Astrocyte (in vitro differentiated cells and primary cell): Measurements from ENCODE around the gene SVOPL. TPM values are rescaled to one million over a fixed set of nuclear protein-coding genes. Genes with fewer than 3 reads are reported as not detected.

ENCODE experiments used
- DNase-seq: peaks from one replicate; pipeline ENCODE4 v3.0.0-alpha.2; 2010; ENCODE audit warnings: low read depth
- FAIRE-seq: peaks from 2 replicates; lab custom pipeline; 2011; peaks lifted over from hg19 to GRCh38; lab: Jason Lieb, UNC
- H2AFZ ChIP-seq: 2 replicates; pipeline ENCODE4 v1.6.0; 2012; ENCODE audit warnings: low read depth, low read length, inconsistent platforms
- H3K27ac ChIP-seq: 2 replicates; pipeline ENCODE4 v1.5.1; 2011; ENCODE audit warnings: low read depth, low read length, inconsistent platforms
- H3K27me3 ChIP-seq: 2 replicates; pipeline ENCODE4 v1.6.0; 2011; ENCODE audit warnings: low read length, inconsistent platforms; ENCODE audit not compliant: insufficient read depth
- H3K36me3 ChIP-seq: 2 replicates; pipeline ENCODE4 v1.5.1; 2011; ENCODE audit warnings: low read length, inconsistent platforms; ENCODE audit not compliant: insufficient read depth
- H3K4me1 ChIP-seq: 2 replicates; pipeline ENCODE4 v1.5.1; 2011; ENCODE audit warnings: low read length, inconsistent platforms; ENCODE audit not compliant: insufficient read depth
- H3K4me2 ChIP-seq: 2 replicates; pipeline ENCODE4 v1.6.0; 2012; ENCODE audit warnings: low read length, inconsistent platforms
- H3K4me3 ChIP-seq: 2 replicates; pipeline ENCODE4 v1.5.1; 2011; ENCODE audit warnings: low read depth, mild to moderate bottlenecking, low read length, inconsistent platforms; ENCODE audit not compliant: insufficient read depth
- H3K79me2 ChIP-seq: 2 replicates; pipeline ENCODE4 v1.6.0; 2012; ENCODE audit warnings: mild to moderate bottlenecking, low read length, inconsistent platforms; ENCODE audit not compliant: insufficient read depth
- H3K9ac ChIP-seq: 2 replicates; pipeline ENCODE4 v1.6.0; 2012; ENCODE audit warnings: mild to moderate bottlenecking, low read length, inconsistent platforms
- H3K9me3 ChIP-seq: 2 replicates; pipeline ENCODE4 v1.5.1; 2012; ENCODE audit warnings: low read depth, mild to moderate bottlenecking, low read length, inconsistent platforms; ENCODE audit not compliant: insufficient read depth
- H4K20me1 ChIP-seq: 2 replicates; pipeline ENCODE4 v1.6.0; 2012; ENCODE audit warnings: low read length, inconsistent platforms; ENCODE audit not compliant: insufficient read depth
- H3K27ac Mint-ChIP-seq: one replicate; pipeline ENCODE4 v1.8.0; 2021; ENCODE audit warnings: mild to moderate bottlenecking, mixed read lengths; ENCODE audit not compliant: unreplicated experiment
- H3K27me3 Mint-ChIP-seq: one replicate; pipeline ENCODE4 v1.8.0; 2021; ENCODE audit warnings: low read depth, mixed read lengths; ENCODE audit not compliant: unreplicated experiment
- H3K36me3 Mint-ChIP-seq: one replicate; pipeline ENCODE4 v1.8.0; 2021; ENCODE audit warnings: low read depth, mixed read lengths; ENCODE audit not compliant: unreplicated experiment
- H3K4me1 Mint-ChIP-seq: one replicate; pipeline ENCODE4 v1.8.0; 2021; ENCODE audit warnings: low read depth, mixed read lengths; ENCODE audit not compliant: unreplicated experiment
- H3K4me3 Mint-ChIP-seq: one replicate; pipeline ENCODE4 v1.8.0; 2021; ENCODE audit warnings: mild to moderate bottlenecking, moderate library complexity, mixed read lengths; ENCODE audit not compliant: unreplicated experiment
- H3K9me3 Mint-ChIP-seq: one replicate; pipeline ENCODE4 v1.8.0; 2021; ENCODE audit warnings: mild to moderate bottlenecking, mixed read lengths; ENCODE audit not compliant: unreplicated experiment
- EZH2 ChIP-seq: IDR thresholded peaks from 2 replicates; pipeline ENCODE4 v1.6.1; 2012; ENCODE audit warnings: mild to moderate bottlenecking, low read length, inconsistent platforms; ENCODE audit not compliant: insufficient read depth
- total RNA-seq: library from RNA; stranded (reverse); gene quantifications from 2 replicates; pipeline ENCODE4 v1.2.1, GENCODE V29; 2021
- TF ChIP-seq, protein P1 (sequence below): IDR thresholded peaks from 2 replicates; pipeline ENCODE4 v1.5.1; 2011; ENCODE audit warnings: low read depth, mild to moderate bottlenecking, inconsistent platforms, low read length, moderate library complexity; ENCODE audit not compliant: insufficient read depth

Gene SVOPL
- total RNA-seq, 1 donor from 2014 or later, result 0.34 TPM

DNA sequence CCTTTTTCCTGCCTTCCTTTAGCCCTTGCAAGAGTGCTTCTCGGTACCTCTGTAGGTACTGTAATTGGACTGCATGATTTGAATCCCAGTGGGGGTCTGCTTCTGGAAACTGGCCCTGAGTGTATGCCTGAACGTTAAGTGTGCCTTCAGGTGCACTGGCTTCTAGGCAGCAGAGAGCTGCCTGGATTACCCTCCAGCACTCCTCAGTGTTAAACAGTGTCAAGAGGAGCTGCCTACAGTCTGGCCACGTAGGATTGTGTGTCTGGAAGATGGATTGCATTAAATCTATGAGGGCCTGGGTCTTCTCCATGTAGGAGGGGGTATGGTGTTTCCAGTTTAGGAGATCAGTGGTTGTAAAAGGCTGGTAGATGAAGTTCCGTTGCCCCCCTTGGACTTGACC is 137.4 kb downstream of the SVOPL start:
- Histone ChIP-seq H3K27me3 (no peaks in the 10 kb centered on the region), H3K27ac (no peak overlapping the region), H2AFZ (no peak overlapping the region), H3K4me3 (no peak overlapping the region), H3K36me3 (peaks cover 24% of the 10 kb centered on the region), H3K9ac (no peak overlapping the region), H3K4me2 (no peak overlapping the region), H4K20me1 (no peaks in the 10 kb centered on the region), H3K9me3 (peaks cover 25% of the 10 kb centered on the region), H3K4me1 (no peaks in the 10 kb centered on the region), H3K79me2 (no peaks in the 10 kb centered on the region)
- H3K27me3 Mint-ChIP-seq, result no peaks in the 10 kb centered on the region
- FAIRE-seq (no peak), DNase-seq (no peak)
- H3K4me1 Mint-ChIP-seq, result peaks cover 7% of the 10 kb centered on the region
- H3K27ac Mint-ChIP-seq, result peak overlapping the region; percentile 67
- no peak for TF ChIP-seq EZH2
- TF ChIP-seq, protein P1, sequence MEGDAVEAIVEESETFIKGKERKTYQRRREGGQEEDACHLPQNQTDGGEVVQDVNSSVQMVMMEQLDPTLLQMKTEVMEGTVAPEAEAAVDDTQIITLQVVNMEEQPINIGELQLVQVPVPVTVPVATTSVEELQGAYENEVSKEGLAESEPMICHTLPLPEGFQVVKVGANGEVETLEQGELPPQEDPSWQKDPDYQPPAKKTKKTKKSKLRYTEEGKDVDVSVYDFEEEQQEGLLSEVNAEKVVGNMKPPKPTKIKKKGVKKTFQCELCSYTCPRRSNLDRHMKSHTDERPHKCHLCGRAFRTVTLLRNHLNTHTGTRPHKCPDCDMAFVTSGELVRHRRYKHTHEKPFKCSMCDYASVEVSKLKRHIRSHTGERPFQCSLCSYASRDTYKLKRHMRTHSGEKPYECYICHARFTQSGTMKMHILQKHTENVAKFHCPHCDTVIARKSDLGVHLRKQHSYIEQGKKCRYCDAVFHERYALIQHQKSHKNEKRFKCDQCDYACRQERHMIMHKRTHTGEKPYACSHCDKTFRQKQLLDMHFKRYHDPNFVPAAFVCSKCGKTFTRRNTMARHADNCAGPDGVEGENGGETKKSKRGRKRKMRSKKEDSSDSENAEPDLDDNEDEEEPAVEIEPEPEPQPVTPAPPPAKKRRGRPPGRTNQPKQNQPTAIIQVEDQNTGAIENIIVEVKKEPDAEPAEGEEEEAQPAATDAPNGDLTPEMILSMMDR, result no peak
- H3K9me3 Mint-ChIP-seq, result peaks cover 20% of the 10 kb centered on the region
- no peak overlapping the region for H3K4me3 Mint-ChIP-seq
- peaks cover 71% of the 10 kb centered on the region for H3K36me3 Mint-ChIP-seq

DNA sequence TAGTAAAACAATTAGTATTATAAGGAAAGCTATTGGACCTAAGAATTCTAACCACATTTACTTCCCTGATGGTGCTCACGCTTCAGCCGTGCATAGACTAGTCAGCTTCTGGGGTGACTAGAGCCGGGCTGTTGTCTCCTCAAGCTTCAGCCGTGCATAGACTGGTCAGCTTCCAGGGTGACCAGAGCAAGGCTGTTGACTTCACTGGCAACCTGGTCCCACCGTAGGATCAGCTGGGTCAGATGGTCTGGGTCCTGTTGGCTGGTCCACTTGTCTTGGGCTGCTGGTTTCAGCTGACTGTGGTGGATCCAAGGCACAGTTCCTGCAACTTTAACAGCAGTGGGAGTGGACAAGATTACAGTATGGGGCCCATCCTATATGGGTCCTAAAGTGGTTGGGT is 141.7 kb downstream of the SVOPL start:
- Histone ChIP-seq H3K27me3 (no peaks in the 10 kb centered on the region), H3K4me2 (no peak overlapping the region), H4K20me1 (no peaks in the 10 kb centered on the region), H3K9ac (no peak overlapping the region), H3K27ac (no peak overlapping the region), H3K36me3 (peaks cover 42% of the 10 kb centered on the region), H3K4me1 (no peaks in the 10 kb centered on the region), H3K4me3 (no peak overlapping the region), H3K9me3 (peaks cover 40% of the 10 kb centered on the region), H2AFZ (no peak overlapping the region), H3K79me2 (no peaks in the 10 kb centered on the region)
- Mint-ChIP-seq H3K27ac (no peak overlapping the region), H3K36me3 (peaks cover 81% of the 10 kb centered on the region), H3K4me1 (peaks cover 4% of the 10 kb centered on the region), H3K4me3 (no peak overlapping the region), H3K9me3 (peaks cover 32% of the 10 kb centered on the region), H3K27me3 (no peaks in the 10 kb centered on the region)
- TF ChIP-seq, protein P1, result no peak
- TF ChIP-seq EZH2, result no peak
- DNase-seq, result no peak
- no peak for FAIRE-seq

DNA sequence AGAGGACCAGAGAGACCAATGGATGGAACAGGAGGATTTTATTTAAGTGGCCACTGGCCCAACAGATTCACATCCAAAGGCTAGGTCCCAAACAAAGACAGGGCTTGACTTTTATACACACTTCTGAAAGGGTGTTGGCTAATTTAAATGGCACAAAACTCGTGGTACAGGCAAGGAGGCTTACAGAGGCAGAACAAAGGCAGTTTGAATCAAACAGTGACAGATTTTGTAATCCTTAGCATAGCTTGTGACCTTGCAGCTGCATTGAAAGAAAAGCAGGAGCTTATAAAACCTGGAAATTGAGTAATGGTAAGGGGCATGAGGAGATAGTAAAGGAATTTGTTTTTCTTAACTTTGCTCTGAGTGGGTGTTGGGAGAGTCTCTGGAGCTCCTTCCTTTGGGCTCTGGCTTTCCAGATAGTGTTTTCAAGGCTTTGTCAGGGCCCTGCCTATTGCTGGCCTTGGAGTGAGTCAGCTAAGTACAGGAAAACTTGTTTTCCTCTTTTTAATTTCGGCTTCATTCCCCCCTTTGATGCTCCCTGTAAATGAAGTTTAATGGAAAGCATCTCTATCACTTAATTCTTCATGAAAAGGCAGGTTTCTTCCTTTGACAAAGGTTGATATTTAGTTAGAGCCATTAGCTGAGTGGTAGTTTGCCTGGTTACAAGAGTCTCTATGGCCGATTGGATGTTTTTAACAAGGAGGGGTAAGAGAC is 144.2 kb downstream of the SVOPL start:
- no peak overlapping the region for H3K9ac ChIP-seq
- no peak overlapping the region for H3K4me2 ChIP-seq
- Mint-ChIP-seq H3K27ac (peak overlapping the region; percentile 34), H3K4me3 (no peak overlapping the region), H3K9me3 (peaks cover 28% of the 10 kb centered on the region), H3K4me1 (no peaks in the 10 kb centered on the region), H3K36me3 (peaks cover 71% of the 10 kb centered on the region), H3K27me3 (no peaks in the 10 kb centered on the region)
- H3K27me3 ChIP-seq, result no peaks in the 10 kb centered on the region
- peaks cover 56% of the 10 kb centered on the region for H3K36me3 ChIP-seq
- H2AFZ ChIP-seq, result no peak overlapping the region
- FAIRE-seq (no peak), DNase-seq (no peak)
- H3K4me1 ChIP-seq, result no peaks in the 10 kb centered on the region
- no peak overlapping the region for H3K27ac ChIP-seq
- H3K4me3 ChIP-seq, result no peak overlapping the region
- H4K20me1 ChIP-seq, result no peaks in the 10 kb centered on the region
- H3K9me3 ChIP-seq, result peaks cover 30% of the 10 kb centered on the region
- TF ChIP-seq, protein P1, result no peak
- TF ChIP-seq EZH2, result no peak
- no peaks in the 10 kb centered on the region for H3K79me2 ChIP-seq
